ENCODE results near the gene FAIM. TPM values are rescaled to one million over a fixed set of nuclear protein-coding genes. Genes with fewer than 3 reads are reported as not detected.

The FAIM gene
- total and polyA plus RNA-seq, 10 donors: 2.6 to 11.1 (median 6.4) TPM

DNA sequence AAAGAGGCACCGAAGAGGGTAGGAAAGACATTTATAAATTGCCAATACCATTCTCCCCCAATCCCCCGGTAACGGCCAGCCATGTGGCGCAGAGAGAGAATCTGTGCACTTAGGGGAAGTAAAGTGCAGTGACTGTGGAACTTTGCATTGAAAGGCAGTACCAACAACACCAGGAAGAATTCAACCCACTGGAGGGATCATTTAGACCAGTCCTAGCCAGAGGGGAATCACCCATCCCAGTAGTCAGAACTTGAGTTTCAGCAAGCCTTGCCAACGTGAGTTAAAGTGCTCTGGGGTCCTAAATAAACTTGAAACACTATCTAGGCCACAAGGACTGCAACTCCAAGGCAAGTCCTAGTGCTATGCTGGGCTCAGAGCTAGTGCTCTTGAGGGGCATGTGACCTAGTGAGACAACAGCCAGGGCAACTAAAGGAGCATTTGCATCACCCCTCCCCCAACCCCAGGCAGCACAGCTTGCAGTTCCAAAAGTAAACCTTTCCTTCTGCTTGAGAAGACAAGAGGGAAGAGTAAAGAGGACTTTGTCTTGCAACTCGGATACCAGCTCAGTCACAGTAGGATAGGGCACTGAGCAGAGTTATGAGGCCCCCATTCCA lies 29.5 kb upstream of the FAIM start:
- Histone ChIP-seq H3K9me3 (peaks cover 0 to 6% (median 2%) of the 10 kb centered on the region in 8 donors), H3K4me3 (no peak overlapping the region), H3K36me3 (peaks cover 0 to 8% (median 0%) of the 10 kb centered on the region in 6 donors), H3K4me1 (peaks cover 0 to 21% (median 9%) of the 10 kb centered on the region in 6 donors), H3K27me3 (replicated peaks in 1 of 7) (no peaks in the 10 kb centered on the region), H3K27ac (no peak overlapping the region)
- intact Hi-C loops (cut with DNase I; ENCODE audit: low total_unique reads): no loop called here
- 74 to 93% (median 83%) methylated on average over 6 of the region's 6 CpGs for WGBS, 5 donors
- TF ChIP-seq POLR2A (IDR thresholded peaks at IDR 0.05): no peak
- DNase-seq: no peak

DNA sequence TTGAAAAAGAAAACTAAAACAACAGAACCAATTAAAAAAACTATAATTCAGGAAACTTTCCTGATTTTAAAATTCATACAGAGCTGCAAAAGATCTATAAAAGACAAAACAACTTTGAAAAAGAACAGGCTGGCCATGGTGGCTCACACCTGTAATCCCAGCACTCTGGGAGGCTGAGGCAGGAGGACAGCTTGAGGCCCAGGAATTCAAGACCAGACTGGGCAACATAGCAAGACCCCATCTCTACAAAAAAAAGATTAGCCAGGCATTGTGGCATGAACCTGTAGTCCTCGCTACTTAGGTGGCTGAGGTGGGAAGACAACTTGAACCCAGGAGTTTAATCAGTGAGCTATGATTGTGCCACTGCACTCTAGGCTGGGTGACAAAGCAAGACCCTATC lies 21.2 kb upstream of the FAIM start:
- intact Hi-C loops (cut with DNase I; ENCODE audit: low total_unique reads): no loop called here
- H3K36me3 ChIP-seq: peaks cover 0 to 4% (median 0%) of the 10 kb centered on the region in 6 donors
- no peaks in the 10 kb centered on the region for H3K9me3 ChIP-seq
- WGBS, 5 donors: 96 to 100% (median 100%) methylated on average over 1 of the region's 1 CpG
- H3K4me1 ChIP-seq: peaks cover 0 to 1% (median 0%) of the 10 kb centered on the region in 6 donors
- H3K27ac ChIP-seq: no peak overlapping the region
- no peak for DNase-seq
- TF ChIP-seq, protein P1, sequence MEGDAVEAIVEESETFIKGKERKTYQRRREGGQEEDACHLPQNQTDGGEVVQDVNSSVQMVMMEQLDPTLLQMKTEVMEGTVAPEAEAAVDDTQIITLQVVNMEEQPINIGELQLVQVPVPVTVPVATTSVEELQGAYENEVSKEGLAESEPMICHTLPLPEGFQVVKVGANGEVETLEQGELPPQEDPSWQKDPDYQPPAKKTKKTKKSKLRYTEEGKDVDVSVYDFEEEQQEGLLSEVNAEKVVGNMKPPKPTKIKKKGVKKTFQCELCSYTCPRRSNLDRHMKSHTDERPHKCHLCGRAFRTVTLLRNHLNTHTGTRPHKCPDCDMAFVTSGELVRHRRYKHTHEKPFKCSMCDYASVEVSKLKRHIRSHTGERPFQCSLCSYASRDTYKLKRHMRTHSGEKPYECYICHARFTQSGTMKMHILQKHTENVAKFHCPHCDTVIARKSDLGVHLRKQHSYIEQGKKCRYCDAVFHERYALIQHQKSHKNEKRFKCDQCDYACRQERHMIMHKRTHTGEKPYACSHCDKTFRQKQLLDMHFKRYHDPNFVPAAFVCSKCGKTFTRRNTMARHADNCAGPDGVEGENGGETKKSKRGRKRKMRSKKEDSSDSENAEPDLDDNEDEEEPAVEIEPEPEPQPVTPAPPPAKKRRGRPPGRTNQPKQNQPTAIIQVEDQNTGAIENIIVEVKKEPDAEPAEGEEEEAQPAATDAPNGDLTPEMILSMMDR (IDR thresholded peaks at IDR 0.05 in 8 of 11, conservative IDR thresholded peaks at IDR 0.05 in 3 of 11): no peak
- no peak for TF ChIP-seq POLR2AphosphoS5 (IDR thresholded peaks at IDR 0.05)
- TF ChIP-seq POLR2A (IDR thresholded peaks at IDR 0.05): no peak
- H3K4me3 ChIP-seq: no peak overlapping the region
- H3K27me3 ChIP-seq (replicated peaks in 1 of 7): no peaks in the 10 kb centered on the region

DNA sequence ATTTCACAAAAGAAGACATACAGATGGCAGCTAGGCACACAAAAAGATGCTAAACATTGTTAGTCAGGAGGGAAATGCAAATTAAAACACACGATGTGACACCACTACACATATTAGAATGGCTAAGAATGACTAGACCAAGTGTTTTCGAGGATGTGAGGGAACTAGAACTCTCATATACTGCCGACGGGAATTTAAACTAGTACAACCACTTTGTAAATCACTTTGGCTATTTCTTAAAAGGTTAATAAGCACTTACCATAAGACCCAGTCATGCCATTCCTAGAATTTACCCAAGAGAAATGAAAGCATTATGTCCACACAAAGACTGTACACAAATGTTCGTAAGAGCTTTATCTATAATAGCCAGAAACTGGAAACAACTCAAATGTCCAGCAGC lies 20.1 kb upstream of the FAIM start:
- no peak for DNase-seq
- Histone ChIP-seq H3K9me3 (no peaks in the 10 kb centered on the region), H3K27me3 (replicated peaks in 1 of 7) (peaks cover 0 to 1% (median 0%) of the 10 kb centered on the region in 7 donors), H3K4me3 (no peak overlapping the region), H3K36me3 (peaks cover 0 to 4% (median 0%) of the 10 kb centered on the region in 6 donors), H3K4me1 (peaks cover 0 to 12% (median 6%) of the 10 kb centered on the region in 6 donors), H3K27ac (no peak overlapping the region)
- TF ChIP-seq POLR2A (IDR thresholded peaks at IDR 0.05) (no peak), POLR2AphosphoS5 (IDR thresholded peaks at IDR 0.05) (no peak)
- TF ChIP-seq, protein P1 (IDR thresholded peaks at IDR 0.05 in 8 of 11, conservative IDR thresholded peaks at IDR 0.05 in 3 of 11): no peak
- intact Hi-C loops (cut with DNase I; ENCODE audit: low total_unique reads): no loop called here
- 77 to 92% (median 86%) methylated on average over 5 of the region's 5 CpGs for WGBS, 5 donors

DNA sequence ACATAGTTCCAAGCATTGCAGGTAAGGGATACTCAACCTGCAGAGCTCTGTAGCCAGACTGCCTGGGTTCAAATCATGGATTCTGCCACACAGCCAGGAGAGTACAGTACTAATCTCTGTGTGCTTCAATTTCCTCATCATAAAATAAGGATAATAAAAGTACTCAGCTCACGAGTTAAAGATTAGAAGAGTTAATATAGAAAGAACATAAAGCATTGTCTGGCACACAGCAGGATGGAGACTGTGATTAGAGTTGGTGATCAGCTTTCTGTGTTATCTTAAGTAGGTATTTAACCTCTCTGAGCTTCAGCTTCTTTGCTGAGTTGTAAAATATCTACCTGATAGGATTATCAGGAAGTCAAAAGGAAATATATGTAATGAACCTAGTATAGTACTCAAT lies 17.2 kb upstream of the FAIM start:
- Histone ChIP-seq H3K4me3 (no peak overlapping the region), H3K36me3 (peaks cover 0 to 4% (median 0%) of the 10 kb centered on the region in 6 donors), H3K27me3 (replicated peaks in 1 of 7) (peaks cover 0 to 9% (median 0%) of the 10 kb centered on the region in 7 donors), H3K27ac (no peak overlapping the region), H3K4me1 (peaks cover 0 to 31% (median 12%) of the 10 kb centered on the region in 6 donors), H3K9me3 (no peaks in the 10 kb centered on the region)
- TF ChIP-seq POLR2AphosphoS5 (IDR thresholded peaks at IDR 0.05): no peak
- TF ChIP-seq POLR2A (IDR thresholded peaks at IDR 0.05): no peak
- TF ChIP-seq, protein P1 (IDR thresholded peaks at IDR 0.05 in 8 of 11, conservative IDR thresholded peaks at IDR 0.05 in 3 of 11): no peak
- DNase-seq: no peak
- intact Hi-C loops (cut with DNase I; ENCODE audit: low total_unique reads): loop anchor here (10.0 kb wide), 1 partner anchor 83 kb away; no protein-coding TSS in a partner anchor
- WGBS, 5 donors: 74 to 88% (median 82%) methylated on average over 1 of the region's 1 CpG
